IMR-90 (cell line): Measurements from ENCODE around the gene CPED1. TPM values are rescaled to one million over a fixed set of nuclear protein-coding genes. Genes with fewer than 3 reads are reported as not detected.

Source experiments
- ATAC-seq: fragments of 200-7000 bp; cut with Tn5 transposase; 2 replicates; pipeline ENCODE4 v1.9.1; 2020; ENCODE audit warnings: low read depth, mild to moderate bottlenecking, moderate library complexity
- BruUV-seq: library from RNA; stranded (reverse); fragments of 400-500 nt; replicated peaks from 2 replicates; lab custom pipeline; 2021; lab: Mats Ljungman, UMichigan
- CTCF ChIA-PET: fragments of 300-600 bp; formaldehyde crosslinking; extraction: SDS; loops from one replicate; lab custom pipeline; 2021; ENCODE audit warnings: antibody characterized with exemption; lab: Yijun Ruan, JAX
- POLR2A ChIA-PET: fragments of 300-600 bp; sonication (Branson Sonifier 250); formaldehyde crosslinking; loops from one replicate; lab custom pipeline; 2022; ENCODE audit warnings: antibody characterized with exemption; ENCODE audit not compliant: unreplicated experiment; lab: Charles Lee
- DNase-seq: peaks from one replicate; pipeline ENCODE4 v3.0.0; 2013
- H2AFZ ChIP-seq: replicated peaks from 2 replicates; pipeline ENCODE3; 2013; ENCODE audit warnings: low read length, mild to moderate bottlenecking; ENCODE audit not compliant: poor library complexity
- H2AK5ac ChIP-seq: 2 replicates; pipeline ENCODE4 v1.6.1; 2013; ENCODE audit warnings: low read depth, low read length, inconsistent platforms
- H2AK9ac ChIP-seq: replicated peaks from 2 replicates; pipeline ENCODE3; 2013; ENCODE audit warnings: mild to moderate bottlenecking, low read depth, low read length, moderate library complexity; ENCODE audit not compliant: poor library complexity
- H2BK120ac ChIP-seq: 2 replicates; pipeline ENCODE4 v1.6.1; 2013; ENCODE audit warnings: low read depth, low read length, inconsistent platforms
- H2BK15ac ChIP-seq: 3 replicates; pipeline ENCODE4 v1.6.1; 2013; ENCODE audit warnings: low read depth, low read length, inconsistent platforms
- H2BK20ac ChIP-seq: 2 replicates; pipeline ENCODE4 v1.6.1; 2013; ENCODE audit warnings: low read depth, mild to moderate bottlenecking, inconsistent platforms, low read length, moderate library complexity
- H2BK5ac ChIP-seq: 2 replicates; pipeline ENCODE4 v1.6.1; 2013; ENCODE audit warnings: mild to moderate bottlenecking, low read depth, low read length, inconsistent platforms; ENCODE audit not compliant: poor library complexity, severe bottlenecking
- H3K14ac ChIP-seq: replicated peaks from 2 replicates; pipeline ENCODE4 v1.6.1; 2013; ENCODE audit warnings: low read depth, low read length, inconsistent platforms
- H3K18ac ChIP-seq: 2 replicates; pipeline ENCODE4 v1.6.1; 2013; ENCODE audit warnings: low read depth, low read length, control low read depth
- H3K23ac ChIP-seq: 2 replicates; pipeline ENCODE4 v1.6.1; 2013; ENCODE audit warnings: low read depth, low read length, inconsistent platforms
- H3K27ac ChIP-seq: 2 replicates; pipeline ENCODE4 v1.5.1; 2013; ENCODE audit warnings: mild to moderate bottlenecking, control low read depth, low read length; ENCODE audit not compliant: insufficient read depth
- H3K27me3 ChIP-seq: 2 replicates; pipeline ENCODE4 v1.6.1; 2013; ENCODE audit warnings: low read length; ENCODE audit not compliant: control insufficient read depth, insufficient read depth
- H3K36me3 ChIP-seq: 2 replicates; pipeline ENCODE4 v1.6.1; 2013; ENCODE audit warnings: low read length, mixed read lengths; ENCODE audit not compliant: control insufficient read depth, insufficient read depth
- H3K4ac ChIP-seq: 2 replicates; pipeline ENCODE4 v1.6.1; 2013; ENCODE audit warnings: low read depth, low read length, inconsistent platforms
- H3K4me1 ChIP-seq: 2 replicates; pipeline ENCODE4 v1.6.1; 2013; ENCODE audit warnings: low read length, mixed read lengths; ENCODE audit not compliant: control insufficient read depth, insufficient read depth
- H3K4me2 ChIP-seq: 2 replicates; pipeline ENCODE4 v1.6.1; 2013; ENCODE audit warnings: low read depth, mild to moderate bottlenecking, control low read depth, low read length, moderate library complexity
- H3K4me3 ChIP-seq: 2 replicates; pipeline ENCODE4 v1.5.1; 2013; ENCODE audit warnings: low read depth, mild to moderate bottlenecking, control low read depth, low read length, moderate library complexity; ENCODE audit not compliant: insufficient read depth
- H3K56ac ChIP-seq: 2 replicates; pipeline ENCODE4 v1.6.1; 2013; ENCODE audit warnings: low read length, inconsistent platforms; ENCODE audit not compliant: insufficient read depth; ENCODE audit errors: extremely low read depth
- H3K79me1 ChIP-seq, 2 experiments: 2 replicates each; pipeline ENCODE4 v1.6.1; 2013; ENCODE audit warnings: low read length in 2 of 2, inconsistent platforms in 1 of 2, low read depth in 1 of 2
- H3K9ac ChIP-seq: 2 replicates; pipeline ENCODE4 v1.6.1; 2013; ENCODE audit warnings: low read depth, low read length, control low read depth
- H3K9me1 ChIP-seq: 2 replicates; pipeline ENCODE4 v1.6.1; 2013; ENCODE audit warnings: low read length, inconsistent platforms; ENCODE audit not compliant: insufficient read depth
- H3K9me3 ChIP-seq: 2 replicates; pipeline ENCODE4 v1.6.1; 2013; ENCODE audit warnings: low read length; ENCODE audit not compliant: control insufficient read depth, insufficient read depth
- H4K20me1 ChIP-seq: 2 replicates; pipeline ENCODE4 v1.6.1; 2013; ENCODE audit warnings: low read length, inconsistent platforms; ENCODE audit not compliant: insufficient read depth
- H4K5ac ChIP-seq: 2 replicates; pipeline ENCODE4 v1.6.1; 2013; ENCODE audit warnings: mild to moderate bottlenecking, low read depth, low read length, control low read depth
- H4K8ac ChIP-seq, 2 experiments: 2 replicates each; pipeline ENCODE4 v1.6.1; 2013; ENCODE audit warnings: low read depth in 2 of 2, low read length in 2 of 2, control low read depth in 1 of 2, inconsistent platforms in 1 of 2
- H4K91ac ChIP-seq: 2 replicates; pipeline ENCODE4 v1.6.1; 2013; ENCODE audit warnings: low read depth, low read length, inconsistent platforms; ENCODE audit not compliant: insufficient read depth
- CEBPB ChIP-seq: IDR thresholded peaks from 2 replicates; pipeline ENCODE4 v1.6.1; 2012; ENCODE audit warnings: low read depth, low read length, improper control_type of control experiment
- CTCF ChIP-seq: conservative IDR thresholded peaks from 2 replicates; pipeline ENCODE4 v1.5.1; 2012; ENCODE audit warnings: mild to moderate bottlenecking, low read depth, low read length, improper control_type of control experiment
- ELK1 ChIP-seq: fragments of 150-350 bp; IDR thresholded peaks from 2 replicates; pipeline ENCODE4 v1.6.1; 2016; ENCODE audit warnings: low read depth, mild to moderate bottlenecking, low read length, moderate library complexity, borderline replicate concordance
- RAD21 ChIP-seq: IDR thresholded peaks from 2 replicates; pipeline ENCODE4 v1.6.1; 2012; ENCODE audit warnings: low read length, improper control_type of control experiment
- RCOR1 ChIP-seq: IDR thresholded peaks from 2 replicates; pipeline ENCODE4 v1.6.1; 2012; ENCODE audit warnings: mild to moderate bottlenecking, low read length, improper control_type of control experiment; ENCODE audit not compliant: insufficient replicate concordance
- SMC3 ChIP-seq: fragments of 150-350 bp; IDR thresholded peaks from 2 replicates; pipeline ENCODE4 v1.6.1; 2016; ENCODE audit warnings: low read depth, mild to moderate bottlenecking, antibody characterized with exemption, low read length, moderate library complexity
- WGBS, 2 experiments: methylation state at CpG; one replicate each; pipeline versions ENCODE4 v1.1.5 to v1.1.7; 2013; ENCODE audit warnings: missing lambda C conversion rate in 2 of 2; ENCODE audit not compliant: insufficient read length in 1 of 2; ENCODE audit errors: extremely low coverage in 2 of 2; 5-methylcytosine and 5-hydroxymethylcytosine counted together
- dilution Hi-C: fragments of 300-500 bp; cut with HindIII; formaldehyde crosslinking; loops from one replicate; pipeline ENCODE4 v1.14.3; 2018; ENCODE audit warnings: low sequenced_read_pairs; ENCODE audit not compliant: unreplicated experiment
- in situ Hi-C: fragments of 300-500 bp; cut with MboI; formaldehyde crosslinking; loops from 3 replicates; pipeline ENCODE4 v1.14.3; 2019; ENCODE audit warnings: low sequenced_read_pairs, inconsistent platforms, mixed read lengths
- intact Hi-C: fragments of 100-400 bp; cut with micrococcal nuclease; formaldehyde crosslinking; loops from 2 replicates; pipeline ENCODE4 v1.10.0; 2022
- polyA plus RNA-seq, 3 experiments: library from polyadenylated mRNA; depleted of rRNA; stranded (reverse); fragments of >200 nt; gene quantifications; 2 replicates each; pipeline ENCODE4 v1.2.3, GENCODE V29; 2012; ENCODE audit warnings: low replicate concordance in 1 of 3
- total RNA-seq: library from RNA; depleted of rRNA; stranded (reverse); fragments of >200 nt; gene quantifications from 2 replicates; pipeline ENCODE4 v1.2.3, GENCODE V29; 2012

The CPED1 gene
- total and polyA plus RNA-seq, 2 of the 4 experiments (the other 2 are of a cell fraction), result 31.2 to 96.8 TPM

DNA sequence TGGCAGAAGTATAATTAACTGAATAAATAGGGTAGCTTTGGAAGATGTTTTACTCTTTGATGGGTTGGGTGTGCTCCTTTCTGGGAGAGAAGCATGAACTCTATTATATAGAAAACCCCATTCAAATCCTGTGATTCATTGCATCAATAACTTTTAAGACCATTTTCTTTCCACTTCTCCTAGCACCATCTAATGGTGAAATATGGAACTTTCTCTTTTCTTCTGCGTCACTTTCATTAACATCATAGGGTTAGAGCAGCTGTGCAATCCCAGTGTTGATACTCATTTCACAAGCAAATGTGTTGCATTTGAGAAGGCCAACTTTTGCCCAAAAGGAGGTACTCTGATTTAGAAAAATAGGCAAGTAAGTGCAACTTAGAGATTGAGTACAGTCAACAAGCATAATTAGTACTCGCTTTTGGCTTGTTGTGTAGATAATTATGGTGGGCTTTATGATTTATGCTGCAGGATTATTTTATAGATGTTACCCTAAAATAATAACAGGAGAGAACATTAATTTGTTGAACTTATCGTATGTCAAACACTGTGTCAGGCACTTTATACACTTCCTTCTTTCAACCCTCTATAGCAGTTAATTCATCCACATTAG lies 92.9 kb downstream of the CPED1 start:
- ChIA-PET POLR2A (interaction anchor here (0.6 kb wide), 1 partner anchor 91 kb away, joined by 3 read pairs; no protein-coding TSS in a partner anchor), CTCF (interaction anchor here (1.0 to 6.1 kb wide), 8 partner anchors 10 to 96 kb away, joined by 3 to 46 read pairs (median 4); partner anchors contain the start of gene CPED1)
- no peaks in the 10 kb centered on the region for H4K20me1 ChIP-seq
- intact Hi-C loops (loop anchor here (1.0 to 10.0 kb wide), 5 partner anchors 94 to 497 kb away; partner anchors contain the start of gene TSPAN12), dilution Hi-C loops (loop anchor here (25.0 kb wide), 1 partner anchor 94 kb away; the partner anchor contains the start of gene CPED1), in situ Hi-C loops (no loop called here)
- H4K5ac ChIP-seq, result no peak overlapping the region; the same call in 1 of the 2 replicates
- BruUV-seq, result no TSS peak
- TF ChIP-seq CTCF, result peak; percentile 78
- TF ChIP-seq ELK1, result no peak
- peak; percentile 73 for TF ChIP-seq CEBPB
- TF ChIP-seq RAD21, result peak; percentile 78
- TF ChIP-seq SMC3, result peak; percentile 73
- no peak for TF ChIP-seq RCOR1
- H3K36me3 ChIP-seq, result no peaks in the 10 kb centered on the region
- no peak overlapping the region for H3K27ac ChIP-seq
- no peak overlapping the region; the same call in 1 of the 2 replicates for H3K56ac ChIP-seq
- H2AK9ac ChIP-seq, result no peak overlapping the region
- H4K8ac ChIP-seq, result peak overlapping the region in 1 of 2 experiments; percentile 34; a peak in 2 of 4 replicates
- no peaks in the 10 kb centered on the region for H3K27me3 ChIP-seq
- peak overlapping the region; percentile 78; the same call in 1 of the 2 replicates for H3K4ac ChIP-seq
- H2AK5ac ChIP-seq, result no peak overlapping the region; the same call in 1 of the 2 replicates
- no peak overlapping the region for H3K23ac ChIP-seq
- H2BK5ac ChIP-seq, result peak overlapping the region; percentile 99
- no peak overlapping the region; the same call in 1 of the 2 replicates for H3K18ac ChIP-seq
- H2AFZ ChIP-seq, result no peak overlapping the region
- no peak overlapping the region for H4K91ac ChIP-seq
- peak overlapping the region; percentile 83; the same call in 1 of the 2 replicates for H2BK20ac ChIP-seq
- H3K9me1 ChIP-seq, result peaks cover 12% of the 10 kb centered on the region
- no peak overlapping the region; the same call in 1 of the 2 replicates for H3K4me2 ChIP-seq
- H3K9me3 ChIP-seq, result no peaks in the 10 kb centered on the region
- H3K79me1 ChIP-seq, result peaks cover 18 to 41% of the 10 kb centered on the region in 2 experiments
- H3K4me1 ChIP-seq, result peaks cover 19% of the 10 kb centered on the region
- no peak overlapping the region; the same call in 2 of the 3 replicates for H2BK15ac ChIP-seq
- H3K9ac ChIP-seq, result no peak overlapping the region
- H3K14ac ChIP-seq, result peak overlapping the region; percentile 86
- H2BK120ac ChIP-seq, result peak overlapping the region; percentile 82
- peak; percentile 85 for DNase-seq
- no peak overlapping the region for H3K4me3 ChIP-seq
- ATAC-seq, result peak; percentile 19
- no CpG with 5 or more reads among the region's 3 CpGs for WGBS, 2 experiments
